ENCODE results near the gene CRELD2. TPM values are rescaled to one million over a fixed set of nuclear protein-coding genes. Genes with fewer than 3 reads are reported as not detected.
A peak's percentile ranks its signal among the peaks of the same experiment; 100 is the strongest.

CRELD2 gene
- polyA plus RNA-seq, 10 donors: 14.0 to 27.8 (median 17.8) TPM

GRCh38 chr22:49929211-49929979, 11.0 kb downstream of the CRELD2 start:
- DNase-seq: peak in 2 of 3 donors; percentile 57 to 59

GRCh38 chr22:49929994-49930575, 11.7 kb downstream of the CRELD2 start:
- DNase-seq: no peak

- peak in 1 of 3 donors; percentile 71 for DNase-seq
Observed at GRCh38 chr22:49930596-49931412, 12.4 kb downstream of the CRELD2 start.

- DNase-seq: peak in 1 of 3 donors; percentile 42
Observed at GRCh38 chr22:49933236-49934159, 15.1 kb downstream of the CRELD2 start.

DNA sequence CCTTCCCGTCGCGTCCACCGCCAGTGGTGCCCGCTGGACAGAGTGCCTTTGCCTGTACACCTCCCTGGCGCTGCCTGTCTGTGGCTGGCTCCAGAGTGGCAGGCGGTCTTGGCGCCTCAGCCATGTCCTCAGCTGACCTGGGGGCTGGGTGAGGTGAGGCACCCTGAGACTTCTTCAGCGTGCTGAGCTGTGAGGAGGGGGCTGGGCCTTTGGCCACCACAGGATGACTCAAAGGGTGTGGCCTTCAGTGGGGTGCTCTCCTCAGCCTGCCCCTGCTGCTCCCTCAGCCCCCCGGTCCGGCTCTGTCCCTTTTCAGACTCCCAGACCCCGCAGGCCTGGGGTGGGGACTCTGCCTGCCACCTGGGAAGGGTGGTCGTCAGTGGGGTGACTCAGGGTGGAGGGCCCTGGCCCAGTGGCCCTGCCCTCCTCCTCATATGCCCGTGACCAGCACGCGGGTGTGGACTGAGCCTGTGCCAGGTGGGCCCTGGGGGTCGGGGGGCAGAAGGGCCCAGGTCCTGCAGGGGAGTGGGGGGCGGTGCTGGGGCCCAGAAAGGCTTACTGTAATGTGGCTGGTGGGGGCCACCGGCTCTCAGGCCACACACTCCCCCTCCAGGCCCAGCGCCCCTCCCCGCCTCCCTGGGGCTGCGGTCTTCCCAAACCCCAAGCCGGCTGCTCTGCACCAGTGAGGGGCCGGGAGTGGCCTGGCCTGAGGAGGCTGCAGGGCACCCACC, 15.9 kb downstream of the CRELD2 start:
- peak in 1 of 3 donors; percentile 34 for DNase-seq

- DNase-seq: peak in 2 of 3 donors; percentile 65
Observed at GRCh38 chr22:49934891-49935557, 16.6 kb downstream of the CRELD2 start.

- DNase-seq: no peak
Observed at GRCh38 chr22:49935561-49935960, 17.1 kb downstream of the CRELD2 start.

GRCh38 chr22:49936018-49936972, 17.9 kb downstream of the CRELD2 start:
- DNase-seq: peak; percentile 49 to 80 (median 58)

- DNase-seq: peak in 1 of 3 donors; percentile 51
Observed at GRCh38 chr22:49936973-49937757, 18.7 kb downstream of the CRELD2 start.

- DNase-seq: peak in 1 of 3 donors; percentile 48
Observed at GRCh38 chr22:49937758-49938564, 19.5 kb downstream of the CRELD2 start.

DNA sequence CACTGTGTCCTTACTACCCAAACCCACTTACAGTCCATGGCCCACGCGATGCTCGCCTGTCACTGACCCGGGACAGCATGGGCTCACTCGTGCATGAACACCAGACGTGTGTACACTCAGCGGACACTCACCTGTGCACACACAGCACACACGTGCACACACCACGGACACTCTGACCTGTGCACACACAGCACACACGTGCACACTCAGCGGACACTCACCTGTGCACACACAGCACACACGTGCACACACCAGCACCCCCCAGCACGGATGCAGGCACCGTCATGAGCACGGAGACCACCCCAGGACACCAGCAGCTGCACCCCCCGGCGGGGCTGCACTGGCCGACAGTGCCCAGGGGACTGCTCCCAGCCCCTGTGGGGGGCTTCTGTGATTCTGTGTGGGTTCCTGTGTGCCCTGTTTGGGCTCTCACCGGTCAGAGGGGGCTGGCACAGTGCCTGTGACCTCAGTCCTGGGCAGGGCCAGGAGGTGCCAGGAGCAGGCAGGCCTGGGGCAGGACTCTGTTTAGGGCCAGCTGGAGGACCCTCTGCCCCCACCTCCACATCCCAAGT, 20.2 kb downstream of the CRELD2 start:
- DNase-seq: no peak

DNA sequence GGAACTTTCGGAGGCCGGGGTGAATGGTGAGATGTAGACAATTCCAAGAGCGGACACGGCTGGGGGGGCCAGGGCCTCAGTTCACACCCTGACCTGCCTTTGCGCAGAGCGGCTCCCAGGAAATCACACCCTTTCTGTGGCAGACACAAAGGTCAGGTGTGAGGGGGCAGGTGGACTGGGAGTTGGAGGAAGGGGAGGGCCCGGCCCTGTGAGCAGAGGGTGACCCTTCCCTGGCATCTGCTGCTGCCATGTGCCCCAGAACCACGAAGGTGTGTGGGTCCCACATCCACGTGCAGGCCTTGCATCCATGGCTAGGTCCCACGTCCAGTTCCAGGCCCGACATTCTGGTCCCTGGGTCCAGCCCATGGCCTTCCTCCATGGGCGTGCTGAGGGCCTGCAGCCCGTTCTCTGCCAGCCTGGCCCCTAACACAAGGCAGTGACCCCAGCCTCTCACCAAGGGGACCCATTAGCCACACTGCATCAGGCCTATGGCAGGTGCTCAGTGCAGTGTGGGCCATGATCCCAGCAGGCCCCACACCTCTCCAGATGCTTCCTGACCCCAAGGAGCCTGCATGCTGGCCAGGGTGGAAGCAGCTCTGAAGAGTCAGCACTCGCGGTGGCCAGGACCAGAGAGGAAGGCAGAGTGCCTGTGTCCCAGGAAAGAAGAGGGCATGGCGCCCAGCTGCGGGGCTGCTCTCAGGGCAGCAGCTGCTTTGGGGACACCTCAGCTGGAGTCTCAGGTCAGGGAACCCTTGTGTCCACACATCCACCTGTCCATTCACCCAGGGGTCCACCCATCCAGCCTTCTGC, 23.3 kb downstream of the CRELD2 start:
- no peak for DNase-seq

GRCh38 chr22:49942565-49943404, 24.4 kb downstream of the CRELD2 start:
- no peak for DNase-seq

DNA sequence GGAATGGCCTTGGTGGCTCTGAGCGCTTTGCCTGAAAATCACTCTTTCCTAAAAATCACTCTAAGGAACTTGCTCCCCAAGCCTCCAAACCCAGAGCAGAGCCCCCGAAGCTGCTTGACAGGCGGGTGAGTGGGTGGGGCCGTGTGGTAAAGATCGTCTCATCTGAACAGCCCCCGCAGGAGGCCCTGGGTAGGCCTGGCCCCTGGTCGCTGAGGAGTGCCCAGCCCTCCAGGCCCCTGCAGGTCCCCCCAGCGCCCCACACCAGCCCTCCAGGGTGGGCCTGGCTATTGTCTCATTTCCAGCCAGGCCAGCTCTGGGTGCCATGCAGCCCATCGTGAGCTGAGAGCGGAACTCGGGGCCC, 25.0 kb downstream of the CRELD2 start:
- DNase-seq: no peak

All from muscle of back (tissue), 11 donors.